Measurements from ENCODE around the gene GSTA4. TPM values are rescaled to one million over a fixed set of nuclear protein-coding genes. Genes with fewer than 3 reads are reported as not detected.

GSTA4 gene
- total RNA-seq, 1 donor from 2014 or later = 44.7 TPM

- Mint-ChIP-seq H3K4me3 (ENCODE audit: low read depth) (no peak overlapping the region), H3K27ac (no peak overlapping the region), H3K4me1 (ENCODE audit: low read depth) (peaks cover 8% of the 10 kb centered on the region), H3K9me3 (ENCODE audit: low read depth) (no peaks in the 10 kb centered on the region), H3K36me3 (ENCODE audit: insufficient read depth) (no peaks in the 10 kb centered on the region), H3K27me3 (no peaks in the 10 kb centered on the region)
- DNase-seq (ENCODE audit: low spot score, unreplicated experiment) = no peak
- no peak for TF ChIP-seq CTCF (IDR thresholded peaks at IDR 0.05; ENCODE audit: unreplicated experiment)
These were observed 52.9 kb downstream of the GSTA4 start for GRCh38 chr6:52942221-52942620.

GRCh38 chr6:52937908-52938307 is 57.2 kb downstream of the GSTA4 start:
- DNase-seq (ENCODE audit: low spot score, unreplicated experiment) = no peak
- Mint-ChIP-seq H3K4me3 (ENCODE audit: low read depth) (no peak overlapping the region), H3K36me3 (ENCODE audit: insufficient read depth) (no peaks in the 10 kb centered on the region), H3K9me3 (ENCODE audit: low read depth) (no peaks in the 10 kb centered on the region), H3K27me3 (no peaks in the 10 kb centered on the region), H3K4me1 (ENCODE audit: low read depth) (no peaks in the 10 kb centered on the region), H3K27ac (no peak overlapping the region)
- no peak for TF ChIP-seq CTCF (IDR thresholded peaks at IDR 0.05; ENCODE audit: unreplicated experiment)

GRCh38 chr6:52933778-52934177 is 61.3 kb downstream of the GSTA4 start:
- H3K4me3 Mint-ChIP-seq (ENCODE audit: low read depth) = no peak overlapping the region

GRCh38 chr6:52931351-52931750 is 63.7 kb downstream of the GSTA4 start:
- H3K4me3 Mint-ChIP-seq (ENCODE audit: low read depth) = no peak overlapping the region
- no peaks in the 10 kb centered on the region for H3K27me3 Mint-ChIP-seq
- H3K36me3 Mint-ChIP-seq (ENCODE audit: insufficient read depth) = peaks cover 3% of the 10 kb centered on the region
- peaks cover 7% of the 10 kb centered on the region for H3K9me3 Mint-ChIP-seq (ENCODE audit: low read depth)
- H3K27ac Mint-ChIP-seq = no peak overlapping the region
- no peaks in the 10 kb centered on the region for H3K4me1 Mint-ChIP-seq (ENCODE audit: low read depth)
- no peak for DNase-seq (ENCODE audit: low spot score, unreplicated experiment)
- no peak for TF ChIP-seq CTCF (IDR thresholded peaks at IDR 0.05; ENCODE audit: unreplicated experiment)

More at GRCh38 chr6:52933778-52934177, 61.3 kb downstream of the GSTA4 start:
- H3K27me3 Mint-ChIP-seq = no peaks in the 10 kb centered on the region
- no peak for DNase-seq (ENCODE audit: low spot score, unreplicated experiment)
- peaks cover 3% of the 10 kb centered on the region for H3K36me3 Mint-ChIP-seq (ENCODE audit: insufficient read depth)
- no peak for TF ChIP-seq CTCF (IDR thresholded peaks at IDR 0.05; ENCODE audit: unreplicated experiment)
- no peak overlapping the region for H3K27ac Mint-ChIP-seq
- H3K9me3 Mint-ChIP-seq (ENCODE audit: low read depth) = peaks cover 7% of the 10 kb centered on the region
- no peaks in the 10 kb centered on the region for H3K4me1 Mint-ChIP-seq (ENCODE audit: low read depth)

- Mint-ChIP-seq H3K27ac (no peak overlapping the region), H3K4me3 (ENCODE audit: low read depth) (no peak overlapping the region), H3K9me3 (ENCODE audit: low read depth) (peaks cover 7% of the 10 kb centered on the region), H3K4me1 (ENCODE audit: low read depth) (peaks cover 3% of the 10 kb centered on the region), H3K27me3 (no peaks in the 10 kb centered on the region), H3K36me3 (ENCODE audit: insufficient read depth) (peaks cover 3% of the 10 kb centered on the region)
- TF ChIP-seq CTCF (IDR thresholded peaks at IDR 0.05; ENCODE audit: unreplicated experiment) = no peak
- no peak for DNase-seq (ENCODE audit: low spot score, unreplicated experiment)
These were observed 65.5 kb downstream of the GSTA4 start for GRCh38 chr6:52929321-52930164.

Other genes with a start within 250 kb of the GSTA4 start
- gene GSTA2, start 231.8 kb downstream of the GSTA4 start, total RNA-seq = 4.6 and 10.7 TPM in 2 replicates
- gene GSTA1, start 191.5 kb downstream of the GSTA4 start, total RNA-seq = 25.8 and 26.8 TPM in 2 replicates
- not detected in 2 replicates for gene GSTA5, start 154.5 kb downstream of the GSTA4 start, total RNA-seq
- not detected in 2 replicates for gene GSTA3, start 85.6 kb downstream of the GSTA4 start, total RNA-seq
- 14.8 and 15.1 TPM in 2 replicates for gene CILK1, start 66.5 kb upstream of the GSTA4 start, total RNA-seq
- 84.7 and 85.7 TPM in 2 replicates for gene FBXO9, start 70.1 kb upstream of the GSTA4 start, total RNA-seq
- not detected in 2 replicates for gene GCM1, start 153.6 kb upstream of the GSTA4 start, total RNA-seq

Data from progenitor cell of endocrine pancreas (in vitro differentiated cells).